ENCODE data around the gene EFEMP1. TPM values are rescaled to one million over a fixed set of nuclear protein-coding genes. Genes with fewer than 3 reads are reported as not detected.
A peak's percentile ranks its signal among the peaks of the same experiment; 100 is the strongest.

EFEMP1 gene
- total RNA-seq, 1 experiment from 2014 or later: 86.3 TPM

- H2AFZ ChIP-seq: no peak overlapping the region
- no peaks in the 10 kb centered on the region for H3K36me3 ChIP-seq (ENCODE audit: low read depth)
- CTCF ChIA-PET: interaction anchor here (2.4 kb wide), 1 partner anchor 192 kb away, joined by 18 read pairs; no protein-coding TSS in a partner anchor
- intact Hi-C loops (cut with micrococcal nuclease; ENCODE audit: unreplicated experiment): no loop called here
- DNase-seq: no peak
- H3K4me3 ChIP-seq: no peak overlapping the region
- peaks cover 12% of the 10 kb centered on the region; the same call in 1 of the 2 replicates for H3F3A ChIP-seq (ENCODE audit: insufficient read depth, low read depth)
- TF ChIP-seq EZH2 (IDR thresholded peaks at IDR 0.05; ENCODE audit: low read depth): no peak
- TF ChIP-seq, protein P1, sequence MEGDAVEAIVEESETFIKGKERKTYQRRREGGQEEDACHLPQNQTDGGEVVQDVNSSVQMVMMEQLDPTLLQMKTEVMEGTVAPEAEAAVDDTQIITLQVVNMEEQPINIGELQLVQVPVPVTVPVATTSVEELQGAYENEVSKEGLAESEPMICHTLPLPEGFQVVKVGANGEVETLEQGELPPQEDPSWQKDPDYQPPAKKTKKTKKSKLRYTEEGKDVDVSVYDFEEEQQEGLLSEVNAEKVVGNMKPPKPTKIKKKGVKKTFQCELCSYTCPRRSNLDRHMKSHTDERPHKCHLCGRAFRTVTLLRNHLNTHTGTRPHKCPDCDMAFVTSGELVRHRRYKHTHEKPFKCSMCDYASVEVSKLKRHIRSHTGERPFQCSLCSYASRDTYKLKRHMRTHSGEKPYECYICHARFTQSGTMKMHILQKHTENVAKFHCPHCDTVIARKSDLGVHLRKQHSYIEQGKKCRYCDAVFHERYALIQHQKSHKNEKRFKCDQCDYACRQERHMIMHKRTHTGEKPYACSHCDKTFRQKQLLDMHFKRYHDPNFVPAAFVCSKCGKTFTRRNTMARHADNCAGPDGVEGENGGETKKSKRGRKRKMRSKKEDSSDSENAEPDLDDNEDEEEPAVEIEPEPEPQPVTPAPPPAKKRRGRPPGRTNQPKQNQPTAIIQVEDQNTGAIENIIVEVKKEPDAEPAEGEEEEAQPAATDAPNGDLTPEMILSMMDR (conservative IDR thresholded peaks at IDR 0.05): no peak
- H3K27ac ChIP-seq: no peak overlapping the region
- BruUV-seq (replicated peaks): no TSS peak
- H3K4me1 ChIP-seq (replicated peaks; ENCODE audit: insufficient read depth): peaks cover 12% of the 10 kb centered on the region
- H3K9me3 ChIP-seq (ENCODE audit: insufficient read depth, low read depth): no peaks in the 10 kb centered on the region
- no peaks in the 10 kb centered on the region for H3K9me2 ChIP-seq (ENCODE audit: insufficient read depth)
- POLR2A ChIA-PET (ENCODE audit: unreplicated experiment): interaction anchor here (0.6 kb wide), 1 partner anchor 23 kb away, joined by 5 read pairs; no protein-coding TSS in a partner anchor
- no peaks in the 10 kb centered on the region for H3K27me3 ChIP-seq (ENCODE audit: insufficient read depth, low read depth)
- no peaks in the 10 kb centered on the region for H4K20me1 ChIP-seq (ENCODE audit: insufficient read depth)
- H3K4me2 ChIP-seq: no peak overlapping the region
- H3K79me2 ChIP-seq (ENCODE audit: low read depth): no peaks in the 10 kb centered on the region
Measured at GRCh38 chr2:55962915-55963314, 39.3 kb upstream of the EFEMP1 start.

- DNase-seq: peak; percentile 27 to 52
- TF ChIP-seq, protein P1 (conservative IDR thresholded peaks at IDR 0.05): peak; percentile 93
- TF ChIP-seq EZH2 (IDR thresholded peaks at IDR 0.05; ENCODE audit: low read depth): no peak
- CTCF ChIA-PET: interaction anchor here (0.5 to 2.4 kb wide), 3 partner anchors 86 to 190 kb away, joined by 3 to 18 read pairs (median 3); no protein-coding TSS in a partner anchor
- Histone ChIP-seq H3K79me2 (ENCODE audit: low read depth) (no peaks in the 10 kb centered on the region), H4K20me1 (ENCODE audit: insufficient read depth) (no peaks in the 10 kb centered on the region), H3K9me3 (ENCODE audit: insufficient read depth, low read depth) (no peaks in the 10 kb centered on the region), H3K36me3 (ENCODE audit: low read depth) (no peaks in the 10 kb centered on the region), H2AFZ (no peak overlapping the region), H3K4me2 (no peak overlapping the region), H3K27ac (no peak overlapping the region), H3F3A (ENCODE audit: insufficient read depth, low read depth) (peaks cover 15% of the 10 kb centered on the region; the same call in 1 of the 2 replicates), H3K4me3 (no peak overlapping the region), H3K9me2 (ENCODE audit: insufficient read depth) (no peaks in the 10 kb centered on the region), H3K4me1 (replicated peaks; ENCODE audit: insufficient read depth) (peaks cover 20% of the 10 kb centered on the region), H3K27me3 (ENCODE audit: insufficient read depth, low read depth) (no peaks in the 10 kb centered on the region)
- intact Hi-C loops (cut with micrococcal nuclease; ENCODE audit: unreplicated experiment): loop anchor here (1.0 kb wide), 3 partner anchors 48 to 243 kb away; no protein-coding TSS in a partner anchor
- BruUV-seq (replicated peaks): no TSS peak
- POLR2A ChIA-PET (ENCODE audit: unreplicated experiment): interaction anchor here (0.7 kb wide), 1 partner anchor 52 kb away, joined by 3 read pairs; no protein-coding TSS in a partner anchor
Measured at GRCh38 chr2:55961318-55961911, 37.8 kb upstream of the EFEMP1 start.

- DNase-seq: no peak
- Histone ChIP-seq H3K4me1 (replicated peaks; ENCODE audit: insufficient read depth) (peaks cover 20% of the 10 kb centered on the region), H2AFZ (no peak overlapping the region), H4K20me1 (ENCODE audit: insufficient read depth) (no peaks in the 10 kb centered on the region), H3K9me2 (ENCODE audit: insufficient read depth) (no peaks in the 10 kb centered on the region), H3K36me3 (ENCODE audit: low read depth) (no peaks in the 10 kb centered on the region), H3K79me2 (ENCODE audit: low read depth) (no peaks in the 10 kb centered on the region), H3K4me2 (peak overlapping the region; percentile 62), H3F3A (ENCODE audit: insufficient read depth, low read depth) (peaks cover 15% of the 10 kb centered on the region; the same call in 1 of the 2 replicates), H3K27me3 (ENCODE audit: insufficient read depth, low read depth) (no peaks in the 10 kb centered on the region), H3K9me3 (ENCODE audit: insufficient read depth, low read depth) (no peaks in the 10 kb centered on the region), H3K4me3 (no peak overlapping the region), H3K27ac (peak overlapping the region; percentile 52)
- CTCF ChIA-PET: interaction anchor here (1.0 kb wide), 1 partner anchor 187 kb away, joined by 6 read pairs; no protein-coding TSS in a partner anchor
- no peak for TF ChIP-seq EZH2 (IDR thresholded peaks at IDR 0.05; ENCODE audit: low read depth)
- TF ChIP-seq, protein P1 (conservative IDR thresholded peaks at IDR 0.05): no peak
- intact Hi-C loops (cut with micrococcal nuclease; ENCODE audit: unreplicated experiment): loop anchor here (1.0 kb wide), 6 partner anchors 34 to 119 kb away; partner anchors contain the start of gene EFEMP1
- BruUV-seq (replicated peaks): TSS peak; percentile 99
- POLR2A ChIA-PET (ENCODE audit: unreplicated experiment): no interaction called here
Measured at GRCh38 chr2:55958756-55959155, 35.2 kb upstream of the EFEMP1 start.

Measured in PC-9 (cell line).